K562 (cell line): ENCODE measurements around the gene LIX1L. TPM values are rescaled to one million over a fixed set of nuclear protein-coding genes. Genes with fewer than 3 reads are reported as not detected.
A peak's percentile ranks its signal among the peaks of the same experiment; 100 is the strongest.

Experiments
- AFF4 ChIP-seq: sonication (generic); formaldehyde crosslinking; IDR thresholded peaks from 2 replicates; pipeline ENCODE4 v1.8.0; 2023; ENCODE audit warnings: mild to moderate bottlenecking, missing genetic modification reagents
- ARNT ChIP-seq, 2 experiments: fragments of 450-650 bp; IDR thresholded peaks; 2 replicates each; pipeline ENCODE4 v1.6.1; 2016; ENCODE audit warnings: mild to moderate bottlenecking in 1 of 2
- BCLAF1 ChIP-seq, 2 experiments: fragments of 450-650 bp in 1 of 2; IDR thresholded peaks; 2 replicates each; pipeline ENCODE4 v1.6.1; 2011 to 2017; ENCODE audit warnings: low read depth in 2 of 2, antibody characterized with exemption in 1 of 2, borderline replicate concordance in 1 of 2, low read length in 1 of 2, mild to moderate bottlenecking in 1 of 2, mixed read lengths in 1 of 2; ENCODE audit not compliant: control insufficient read depth in 1 of 2
- CHD1 ChIP-seq: fragments of 200-600 bp; sonication (generic); IDR thresholded peaks from one replicate; pipeline ENCODE4 v1.6.1; 2012; ENCODE audit warnings: mild to moderate bottlenecking, moderate library complexity, low read length, inconsistent platforms
- ELF1 ChIP-seq: fragments of 200-800 bp; sonication (Bioruptor generic); IDR thresholded peaks from 2 replicates; pipeline ENCODE4 v1.6.1; 2016; ENCODE audit warnings: missing genetic modification characterization, missing compliant biosample characterization
- HDAC3 ChIP-seq: fragments of 450-650 bp; IDR thresholded peaks from 2 replicates; pipeline ENCODE4 v1.6.1; 2018; ENCODE audit warnings: borderline replicate concordance, mild to moderate bottlenecking, moderate library complexity; ENCODE audit not compliant: partially characterized antibody
- IRF9 ChIP-seq: fragments of 450-650 bp; IDR thresholded peaks from 2 replicates; pipeline ENCODE4 v1.6.1; 2016; ENCODE audit warnings: missing biosample characterization, missing genetic modification characterization
- PML ChIP-seq: IDR thresholded peaks from 2 replicates; pipeline ENCODE4 v1.6.1; 2012; ENCODE audit warnings: low read length, inconsistent platforms
- RBFOX2 ChIP-seq: fragments of 200-400 bp; formaldehyde crosslinking; IDR thresholded peaks from 2 replicates; pipeline ENCODE4 v1.6.1; 2017; ENCODE audit warnings: low read depth, mild to moderate bottlenecking, low read length, moderate library complexity
- RFX7 ChIP-seq: fragments of 250-450 bp; sonication (Bioruptor Pico); IDR thresholded peaks from 2 replicates; pipeline ENCODE4 v1.5.1; 2021; ENCODE audit warnings: mild to moderate bottlenecking
- SPI1 ChIP-seq: IDR thresholded peaks from 2 replicates; pipeline ENCODE4 v1.6.1; 2011; ENCODE audit warnings: low read depth, low read length, control low read depth, borderline replicate concordance
- TCF15 ChIP-seq: fragments of 250-450 bp; sonication (Bioruptor Pico); IDR thresholded peaks from 2 replicates; pipeline ENCODE4 v1.8.0; 2022; ENCODE audit warnings: moderate library complexity, mild to moderate bottlenecking, inconsistent platforms
- ZBED1 ChIP-seq: IDR thresholded peaks from 2 replicates; pipeline ENCODE4 v1.6.1; 2014
- ZNF175 ChIP-seq: fragments of 200-800 bp; sonication (Bioruptor generic); IDR thresholded peaks from 2 replicates; pipeline ENCODE4 v1.6.1; 2016; ENCODE audit warnings: low read depth, mild to moderate bottlenecking, missing genetic modification characterization, missing compliant biosample characterization
- ZNF23 ChIP-seq: fragments of 250-450 bp; sonication (Bioruptor Pico); IDR thresholded peaks from 2 replicates; pipeline ENCODE4 v1.4.0; 2020; ENCODE audit warnings: mild to moderate bottlenecking
- ZNF280B ChIP-seq: fragments of 250-450 bp; sonication (Bioruptor Pico); IDR thresholded peaks from 2 replicates; pipeline ENCODE4 v1.5.1; 2021; ENCODE audit warnings: mild to moderate bottlenecking
- ZNF77 ChIP-seq: fragments of 250-450 bp; sonication (Bioruptor Pico); IDR thresholded peaks from 2 replicates; pipeline ENCODE4 v1.5.0; 2020
- polyA plus RNA-seq, 8 experiments: library from polyadenylated mRNA; depleted of rRNA in 4 of 8; stranded (reverse) in 5 of 8; unstranded in 3 of 8; fragments of >200 nt; fragmentation: Nextera tagmentation in 2 of 8; fragmentation: Illumina TruSeq in 1 of 8; extraction: Ambion mirVana in 2 of 8; extraction: Trizol in 1 of 8; gene quantifications; 2 replicates each; pipeline versions ENCODE4 v1.2.1 to v1.2.3, GENCODE V29; 2011 to 2014; ENCODE audit warnings: inconsistent platforms in 1 of 8, missing spikeins in 1 of 8
- total RNA-seq, 7 experiments: library from RNA; depleted of rRNA in 6 of 7; stranded (reverse); fragments of >200 nt in 6 of 7; fragmentation: Illumina TruSeq in 2 of 7; extraction: Trizol in 2 of 7; gene quantifications; 2 replicates each; pipeline versions ENCODE4 v1.2.1 to v1.2.3, GENCODE V29; 2011 to 2021; ENCODE audit warnings: low replicate concordance in 1 of 7

Gene LIX1L
- total and polyA plus RNA-seq, 9 of the 15 experiments (the other 6 are each of a cell fraction or from before 2014, with no cell fraction given), result 4.6 to 26.5 (median 12.5) TPM

GRCh38 chr1:145992958-145993617, 35.3 kb upstream of the LIX1L start (continued):
- peak; percentile 53; the same call in 1 of the 2 replicates for TF ChIP-seq AFF4
- peak in 1 of 2 experiments; percentile 8; a peak in 1 of 4 replicates for TF ChIP-seq BCLAF1 (IDR thresholded peaks at IDR 0.05; ENCODE audit: borderline replicate concordance in 1 of 2, control insufficient read depth in 1 of 2, low read depth in 2 of 2, low read length in 1 of 2)
- 0 out of 2 replicates have a peak, but pooled peaks have one; percentile 13 for TF ChIP-seq ELF1 (tag)
- no peak for TF ChIP-seq TCF15 (CRISPR knock-in tag)
- 0 out of 2 replicates have a peak, but pooled peaks have one; percentile 55 for TF ChIP-seq ZNF77 (CRISPR knock-in tag)
- peak; percentile 11; the same call in 1 of the 2 replicates for TF ChIP-seq RFX7
- 0 out of 2 replicates have a peak, but pooled peaks have one; percentile 9 for TF ChIP-seq ZBED1
- peak; percentile 6 for TF ChIP-seq CHD1
- TF ChIP-seq ZNF175 (CRISPR knock-in tag), result peak; percentile 6; the same call in 1 of the 2 replicates
- no peak for TF ChIP-seq ZNF23 (CRISPR knock-in tag)
- TF ChIP-seq IRF9 (tag), result no peak
- TF ChIP-seq PML, result 0 out of 2 replicates have a peak, but pooled peaks have one; percentile 10
- TF ChIP-seq SPI1, result no peak
- TF ChIP-seq ZNF280B (CRISPR knock-in tag), result 0 out of 2 replicates have a peak, but pooled peaks have one; percentile 59
- TF ChIP-seq HDAC3, result peak; percentile 13
- no peak for TF ChIP-seq ARNT (IDR thresholded peaks at IDR 0.05)
- peak; percentile 74 for TF ChIP-seq RBFOX2
